Ovary (tissue), 3 donors: ENCODE data around the gene B4GALT5.

Experiments used
- CTCF ChIP-seq, 3 donors: fragments of 450-650 bp in 2 of 3; fragments of 200-600 bp in 1 of 3; IDR thresholded peaks; one replicate each; pipeline versions ENCODE4 v1.5.1 to v1.8.0; 2016 to 2022; ENCODE audit warnings: antibody characterized with exemption in 3 of 3, mild to moderate bottlenecking in 1 of 3
- POLR2A ChIP-seq: fragments of 450-650 bp; IDR thresholded peaks from one replicate; pipeline ENCODE4 v1.6.1; 2017; ENCODE audit warnings: antibody characterized with exemption, mild to moderate bottlenecking, moderate library complexity
- donor health status: DM: no; HTN: no; CAD: no.

DNA sequence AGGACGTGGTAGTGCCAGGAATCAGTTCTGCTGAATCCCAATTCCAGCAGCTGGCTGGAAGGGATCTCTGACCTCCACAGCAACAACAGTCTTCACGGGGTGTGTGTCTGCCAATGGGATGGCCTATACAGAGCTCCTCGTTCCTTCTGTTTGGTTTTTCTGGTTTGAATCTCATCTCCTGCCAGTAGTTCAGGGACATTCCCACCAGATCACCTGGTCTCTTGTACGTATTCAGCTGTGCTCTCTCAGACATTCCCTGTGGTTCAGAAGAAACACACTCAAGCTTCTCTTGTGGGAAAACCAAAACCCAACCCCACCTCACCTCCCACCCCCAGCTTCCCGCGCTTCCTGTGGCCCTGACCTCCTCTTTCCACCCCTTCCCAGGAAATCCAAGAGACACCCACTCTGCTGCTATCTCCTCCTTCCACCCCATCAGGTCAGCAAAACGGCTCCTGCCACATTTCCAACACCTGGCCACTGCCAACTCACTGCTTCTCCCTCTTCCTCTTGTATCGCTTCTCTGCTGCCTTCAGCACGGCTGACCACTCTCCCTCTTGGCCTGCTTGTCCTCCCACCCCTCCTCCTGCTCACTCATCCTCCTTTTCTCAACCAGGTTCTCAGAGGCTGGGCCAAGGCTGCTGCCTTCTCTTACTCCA, 82.5 kb downstream of the B4GALT5 start:
- no peak for TF ChIP-seq CTCF (IDR thresholded peaks at IDR 0.05)
- no peak for TF ChIP-seq POLR2A
